HG02970 (cell line): Measurements from ENCODE around the gene OR10A3.

ENCODE experiments used
- ATAC-seq: cut with Tn5 transposase; IDR thresholded peaks from one replicate; pipeline ENCODE4 v1.9.1; 2021; ENCODE audit warnings: mild to moderate bottlenecking, moderate library complexity, moderate number of reproducible peaks; ENCODE audit not compliant: unreplicated experiment, low FRiP score

The OR10A3 gene

GRCh38 chr11:7893796-7894195, 47.7 kb downstream of the OR10A3 start:
- no peak for ATAC-seq

GRCh38 chr11:7892840-7893254, 48.7 kb downstream of the OR10A3 start:
- peak; percentile 48 for ATAC-seq

- ATAC-seq, result peak; percentile 50
These were observed 49.3 kb downstream of the OR10A3 start for GRCh38 chr11:7892059-7892699.

GRCh38 chr11:7890417-7891172, 50.9 kb downstream of the OR10A3 start:
- no peak for ATAC-seq

- no peak for ATAC-seq
These were observed 51.5 kb downstream of the OR10A3 start for GRCh38 chr11:7889985-7890384.
